Activated naive CD4-positive, alpha-beta T cell treated with anti-CD3 and anti-CD28 coated beads, Interleukin-2, amount 50 U/mL, for 72 hours (primary cell): ENCODE data around the gene PDE1A. TPM values are rescaled to one million over a fixed set of nuclear protein-coding genes. Genes with fewer than 3 reads are reported as not detected.

Source experiments
- ATAC-seq, 2 donors: fragments of 150-1000 bp; cut with Tn5 transposase; 2 replicates each; pipeline ENCODE4 v1.10.0; 2021; ENCODE audit warnings: mild to moderate bottlenecking in 2 of 2, moderate library complexity in 2 of 2
- DNase-seq, 2 donors: peaks; one replicate each; pipeline ENCODE4 v3.0.0; 2021 to 2022; ENCODE audit warnings: low spot score in 2 of 2
- H3K27ac Mint-ChIP-seq, 2 donors: one replicate each; pipeline ENCODE4 v1.8.0; 2022; ENCODE audit warnings: mild to moderate bottlenecking in 2 of 2, mixed read lengths in 2 of 2
- H3K36me3 Mint-ChIP-seq, 2 donors: one replicate each; pipeline ENCODE4 v1.8.0; 2022; ENCODE audit warnings: mixed read lengths in 2 of 2
- H3K9me3 Mint-ChIP-seq, 2 donors: one replicate each; pipeline ENCODE4 v1.8.0; 2022; ENCODE audit warnings: mixed read lengths in 2 of 2
- total RNA-seq, 2 donors: library from RNA; stranded (reverse); gene quantifications; one replicate each; pipeline ENCODE4 v1.2.3, GENCODE V29; 2022

PDE1A gene
- not detected for total RNA-seq

DNA sequence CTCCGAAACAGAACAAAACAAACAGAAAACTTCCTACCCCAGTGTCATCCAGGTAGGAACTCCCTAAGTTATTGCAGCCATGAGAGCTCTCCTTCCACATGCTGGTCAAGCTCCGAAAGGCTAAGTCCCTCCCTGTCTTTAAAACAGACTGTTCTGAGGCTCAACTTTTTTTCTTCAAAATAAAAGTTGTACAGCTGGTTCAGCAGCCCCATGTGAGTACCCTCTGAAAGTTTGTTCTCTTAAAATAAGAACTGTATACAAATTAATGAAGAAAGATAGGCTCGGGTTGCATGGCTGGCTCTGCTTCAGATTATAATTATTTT, at the start of gene PDE1A:
Gene PDE1A, minus strand, starts transcription at position 119 of the 323 bp plus-strand sequence.
- Mint-ChIP-seq H3K27ac (no peak within 1 kb of the TSS), H3K36me3 (no peaks in the 10 kb centered on the region), H3K9me3 (peaks cover 3 to 4% of the 10 kb centered on the region in 2 donors)
- DNase-seq (no peak), ATAC-seq (no peak)

GRCh38 chr2:182473635-182474034, 46.8 kb upstream of the PDE1A start:
- Mint-ChIP-seq H3K9me3 (peaks cover 8 to 11% of the 10 kb centered on the region in 2 donors), H3K27ac (no peak overlapping the region), H3K36me3 (no peaks in the 10 kb centered on the region)
- DNase-seq, result no peak
- no peak for ATAC-seq

DNA sequence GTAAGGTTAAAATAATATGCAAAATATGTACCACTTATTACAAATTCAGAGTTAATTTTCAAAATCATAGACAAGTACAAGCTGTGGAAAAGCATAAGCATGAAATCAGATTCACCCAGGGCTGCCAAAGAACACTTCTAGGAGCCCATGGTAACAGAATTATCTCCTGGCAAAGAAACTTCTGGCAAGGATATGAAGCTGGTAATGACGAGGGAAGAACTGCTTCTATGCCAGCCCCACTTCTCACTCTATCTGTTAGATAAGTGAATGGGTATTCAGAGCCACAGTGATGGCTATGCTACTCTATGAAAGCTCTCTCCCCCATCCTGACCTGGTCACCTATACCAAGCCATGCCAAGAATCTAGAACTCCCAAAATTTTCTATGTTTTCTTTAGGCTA, 36.9 kb upstream of the PDE1A start:
- Mint-ChIP-seq H3K27ac (no peak overlapping the region), H3K36me3 (no peaks in the 10 kb centered on the region), H3K9me3 (peaks cover 8 to 18% of the 10 kb centered on the region in 2 donors)
- ATAC-seq (no peak), DNase-seq (no peak)

DNA sequence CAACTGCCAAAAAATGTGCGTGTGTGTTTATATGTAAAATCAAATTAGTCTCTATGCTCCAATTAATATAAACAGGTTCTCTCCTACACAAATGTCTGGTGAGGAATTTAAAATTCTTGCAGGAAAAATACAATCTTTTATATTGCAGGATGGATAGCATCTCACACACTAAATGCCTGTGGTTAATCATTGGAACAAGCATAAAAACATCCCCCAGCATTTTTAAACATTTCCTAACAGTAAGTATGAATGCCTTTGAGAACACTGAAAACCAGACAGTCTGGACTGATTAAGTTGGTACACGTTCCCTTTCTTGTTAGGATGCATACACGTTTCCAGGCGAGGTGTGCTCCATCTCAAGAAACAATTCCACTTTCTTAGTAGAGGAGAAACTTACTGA, 29.9 kb upstream of the PDE1A start:
- DNase-seq, result no peak
- H3K9me3 Mint-ChIP-seq, result peaks cover 1 to 4% of the 10 kb centered on the region in 2 donors
- ATAC-seq, result no peak
- H3K36me3 Mint-ChIP-seq, result no peaks in the 10 kb centered on the region
- H3K27ac Mint-ChIP-seq, result no peak overlapping the region

DNA sequence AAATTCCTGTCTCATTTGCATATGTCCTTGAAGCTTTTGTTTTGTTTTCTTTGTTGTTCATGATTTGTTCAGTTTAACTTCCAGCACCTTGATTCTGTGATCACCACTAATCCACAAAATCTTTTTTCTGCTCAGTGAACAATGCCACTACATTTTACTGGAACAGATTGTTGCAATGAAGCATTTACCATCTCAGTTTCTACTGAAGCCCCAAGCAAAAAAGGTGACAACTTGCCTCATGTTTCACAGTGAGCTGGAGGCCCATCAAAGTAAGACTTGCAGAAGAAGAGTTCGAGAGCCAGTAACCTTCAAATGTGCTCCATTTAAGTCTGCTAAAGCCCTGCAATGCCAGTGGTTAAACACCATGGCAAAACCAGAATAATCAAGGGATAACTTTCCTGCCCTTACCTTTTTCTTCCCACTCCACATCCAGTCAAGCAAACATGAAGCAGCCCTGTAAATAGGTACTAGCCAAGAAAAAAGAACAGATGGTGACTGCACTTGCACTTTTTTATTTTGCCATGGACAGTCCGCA, 25.7 kb upstream of the PDE1A start:
- H3K9me3 Mint-ChIP-seq, result peaks cover 0 to 5% of the 10 kb centered on the region in 2 donors
- ATAC-seq (no peak), DNase-seq (no peak)
- no peak overlapping the region for H3K27ac Mint-ChIP-seq
- no peaks in the 10 kb centered on the region for H3K36me3 Mint-ChIP-seq

- Mint-ChIP-seq H3K9me3 (peaks cover 0 to 5% of the 10 kb centered on the region in 2 donors), H3K36me3 (no peaks in the 10 kb centered on the region)
Observed at GRCh38 chr2:182448371-182448770, 21.5 kb upstream of the PDE1A start.

GRCh38 chr2:182447863-182448262, 21.0 kb upstream of the PDE1A start:
- no peak for ATAC-seq

More at GRCh38 chr2:182448371-182448770, 21.5 kb upstream of the PDE1A start:
- DNase-seq (no peak), ATAC-seq (no peak)
- H3K27ac Mint-ChIP-seq, result no peak overlapping the region

DNA sequence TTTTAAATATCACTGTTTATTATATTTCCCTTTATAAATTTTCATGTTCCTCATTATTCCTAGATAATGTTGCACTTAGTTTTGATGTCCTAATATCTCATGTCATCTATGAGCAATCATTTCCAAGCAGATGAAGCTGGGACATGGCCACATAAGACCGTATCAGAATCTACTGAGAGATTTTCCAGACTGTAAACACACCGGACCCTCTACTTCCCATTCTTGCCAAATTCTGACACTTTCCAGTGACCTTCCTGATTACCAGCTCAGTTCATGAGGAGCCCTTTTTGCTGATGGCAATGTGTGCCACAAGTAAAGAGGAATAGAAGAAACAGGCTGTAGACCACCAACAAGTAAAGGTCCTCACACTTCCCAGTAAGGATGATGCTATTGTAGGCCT, 20.3 kb upstream of the PDE1A start:
- Mint-ChIP-seq H3K9me3 (peaks cover 0 to 5% of the 10 kb centered on the region in 2 donors), H3K36me3 (no peaks in the 10 kb centered on the region), H3K27ac (no peak overlapping the region)
- ATAC-seq, result no peak
- DNase-seq, result no peak

More at GRCh38 chr2:182447863-182448262, 21.0 kb upstream of the PDE1A start:
- Mint-ChIP-seq H3K27ac (no peak overlapping the region), H3K36me3 (no peaks in the 10 kb centered on the region), H3K9me3 (peaks cover 0 to 5% of the 10 kb centered on the region in 2 donors)
- no peak for DNase-seq

DNA sequence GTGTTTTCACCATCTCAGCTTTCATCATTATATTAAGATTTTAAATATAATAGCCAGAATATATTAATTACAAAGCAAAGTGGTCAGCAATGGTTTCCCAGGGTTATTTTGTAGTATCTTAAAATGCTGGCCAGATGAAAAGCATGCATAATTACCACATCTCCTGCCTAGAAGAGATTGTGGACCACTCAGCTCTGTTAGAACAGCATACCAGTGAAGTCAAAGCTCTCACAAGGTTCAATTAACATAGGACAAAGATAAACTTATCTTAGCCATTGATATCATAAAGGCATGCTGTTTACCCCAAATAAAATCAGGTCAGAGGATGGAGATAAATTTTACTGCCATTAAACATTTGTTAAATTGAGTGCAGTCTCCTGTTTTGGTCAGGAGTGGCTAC, 19.3 kb upstream of the PDE1A start:
- Mint-ChIP-seq H3K36me3 (no peaks in the 10 kb centered on the region), H3K27ac (no peak overlapping the region)
- ATAC-seq, result no peak

DNA sequence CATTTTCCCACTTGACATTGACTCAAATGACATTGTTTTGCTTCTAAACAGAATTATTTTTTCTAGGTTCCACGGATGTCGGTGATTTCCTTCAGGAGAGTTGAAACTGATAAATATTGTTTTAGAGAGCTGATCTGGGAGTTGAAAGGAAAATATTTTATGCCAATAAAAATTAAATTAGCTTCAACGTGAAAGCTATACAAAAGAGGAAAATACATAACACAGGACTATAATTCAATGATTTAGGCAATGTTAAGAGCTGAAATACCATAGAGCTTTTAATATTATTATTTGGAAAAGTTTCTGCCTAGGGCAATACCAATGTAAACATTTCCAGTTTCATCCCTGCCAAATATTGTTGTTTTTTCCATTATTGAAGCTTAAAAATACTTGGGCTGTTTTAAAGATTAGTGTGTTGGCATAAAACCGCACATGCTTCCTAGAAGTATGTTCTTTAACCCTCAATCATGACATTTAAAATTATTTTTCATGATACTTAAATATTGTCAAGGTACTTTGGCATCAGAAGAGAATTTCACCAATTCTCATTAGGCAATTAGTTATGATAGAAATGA, 18.6 kb upstream of the PDE1A start:
- Mint-ChIP-seq H3K9me3 (no peaks in the 10 kb centered on the region), H3K27ac (no peak overlapping the region), H3K36me3 (no peaks in the 10 kb centered on the region)
- DNase-seq, result no peak
- no peak for ATAC-seq

More for the DNA sequence above, 19.3 kb upstream of the PDE1A start:
- DNase-seq, result no peak
- no peaks in the 10 kb centered on the region for H3K9me3 Mint-ChIP-seq

- Mint-ChIP-seq H3K36me3 (no peaks in the 10 kb centered on the region), H3K27ac (no peak overlapping the region), H3K9me3 (no peaks in the 10 kb centered on the region)
- no peak for DNase-seq
- no peak for ATAC-seq
Observed at GRCh38 chr2:182444806-182445205, 18.0 kb upstream of the PDE1A start.

- H3K27ac Mint-ChIP-seq, result no peak overlapping the region
- no peak for ATAC-seq
- DNase-seq, result no peak
- H3K9me3 Mint-ChIP-seq, result no peaks in the 10 kb centered on the region
- no peaks in the 10 kb centered on the region for H3K36me3 Mint-ChIP-seq
Observed at GRCh38 chr2:182444170-182444569, 17.3 kb upstream of the PDE1A start.

- H3K27ac Mint-ChIP-seq, result no peak overlapping the region
- H3K36me3 Mint-ChIP-seq, result no peaks in the 10 kb centered on the region
- ATAC-seq (no peak), DNase-seq (no peak)
- peaks cover 3 to 5% of the 10 kb centered on the region in 2 donors for H3K9me3 Mint-ChIP-seq
Observed at GRCh38 chr2:182436252-182436651, 9.4 kb upstream of the PDE1A start.

- DNase-seq (no peak), ATAC-seq (no peak)
- no peak overlapping the region for H3K27ac Mint-ChIP-seq
- no peaks in the 10 kb centered on the region for H3K36me3 Mint-ChIP-seq
- H3K9me3 Mint-ChIP-seq, result peaks cover 6 to 9% of the 10 kb centered on the region in 2 donors
Observed at GRCh38 chr2:182435754-182436153, 8.9 kb upstream of the PDE1A start.

DNA sequence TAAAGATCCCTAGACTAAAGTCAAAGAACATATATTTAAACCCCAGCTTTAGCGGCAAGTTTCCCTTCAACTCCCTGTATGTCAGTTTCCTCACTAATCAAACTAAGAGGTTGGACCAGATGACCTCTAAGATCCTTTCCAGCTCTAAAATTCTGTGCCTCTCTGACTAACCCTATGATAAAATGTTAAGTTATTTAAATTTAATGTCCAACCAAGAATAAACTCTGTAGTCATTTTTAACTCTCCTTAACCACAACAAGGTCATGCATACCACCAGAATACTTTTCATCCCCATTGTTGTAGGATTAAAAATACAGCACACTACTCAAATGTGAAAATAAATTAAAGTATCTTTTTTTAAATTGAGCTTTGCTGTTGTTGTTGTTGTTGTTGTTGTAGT, 5.2 kb upstream of the PDE1A start:
- DNase-seq (no peak), ATAC-seq (no peak)
- H3K9me3 Mint-ChIP-seq, result peaks cover 6 to 9% of the 10 kb centered on the region in 2 donors
- H3K36me3 Mint-ChIP-seq, result no peaks in the 10 kb centered on the region
- H3K27ac Mint-ChIP-seq, result no peak overlapping the region

GRCh38 chr2:182428476-182428875, 1.6 kb upstream of the PDE1A start:
- DNase-seq, result no peak
- no peaks in the 10 kb centered on the region for H3K36me3 Mint-ChIP-seq
- H3K27ac Mint-ChIP-seq, result no peak overlapping the region
- ATAC-seq, result no peak
- H3K9me3 Mint-ChIP-seq, result peaks cover 3 to 4% of the 10 kb centered on the region in 2 donors

DNA sequence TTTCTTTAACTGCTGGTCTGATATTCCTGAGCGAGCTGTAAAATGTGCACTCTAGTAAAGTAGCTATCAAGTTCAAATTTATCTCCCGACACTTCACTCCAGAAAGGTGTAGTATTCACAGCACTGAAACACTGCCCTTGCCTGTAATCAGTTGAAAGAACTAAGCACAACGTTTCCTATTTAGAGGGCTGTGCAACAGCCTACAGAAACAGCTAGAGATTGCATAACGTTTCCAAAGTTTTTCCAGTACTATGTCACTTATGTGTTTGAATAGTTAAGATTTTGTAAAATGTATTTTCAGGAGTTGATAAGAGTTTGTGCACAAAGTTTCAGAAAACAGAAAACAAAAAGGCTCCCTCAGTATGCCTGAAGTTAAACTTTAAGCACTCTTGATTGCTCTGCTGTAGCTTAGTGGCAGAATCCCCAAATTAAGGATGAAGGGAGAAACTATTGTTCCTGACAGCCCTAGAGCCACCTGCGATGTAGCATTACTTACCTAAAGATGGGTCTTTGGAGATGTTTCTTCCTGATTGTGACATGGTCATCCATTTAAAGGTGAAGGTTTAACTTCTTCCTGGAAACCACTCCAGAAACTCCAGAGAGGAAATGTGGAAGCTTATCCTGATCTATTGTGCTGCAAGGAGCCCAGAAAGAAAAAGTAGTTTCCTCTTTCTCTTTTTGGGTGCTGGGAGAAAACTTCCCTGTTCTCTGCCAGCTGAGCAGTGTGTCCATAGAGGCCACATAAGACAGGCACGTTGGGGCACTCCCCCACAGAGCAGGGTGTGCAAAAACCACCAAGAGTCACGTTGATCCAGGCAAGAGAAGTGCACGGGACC, 536 bp downstream of the PDE1A start:
- Mint-ChIP-seq H3K36me3 (no peaks in the 10 kb centered on the region), H3K9me3 (peaks cover 3 to 4% of the 10 kb centered on the region in 2 donors), H3K27ac (no peak overlapping the region)
- DNase-seq, result no peak
- ATAC-seq, result no peak

DNA sequence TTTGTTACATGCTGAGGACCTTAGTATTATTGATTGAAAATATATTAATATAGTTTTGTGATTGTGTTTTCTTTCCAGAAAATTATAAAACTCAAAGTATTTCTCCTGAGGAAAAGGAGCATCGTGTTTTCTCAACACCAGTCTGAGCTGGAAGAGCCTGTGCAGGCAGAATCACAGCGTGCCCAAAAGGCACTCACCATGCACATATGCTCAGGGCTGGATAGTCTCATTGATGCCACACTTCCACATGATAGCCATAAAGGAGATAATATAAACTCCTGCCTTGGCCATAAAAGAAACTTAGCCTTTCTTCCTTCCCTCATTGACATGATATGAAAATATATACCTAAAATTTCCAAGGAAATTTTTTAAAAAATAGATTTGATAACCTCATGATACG, 4.0 kb downstream of the PDE1A start:
- Mint-ChIP-seq H3K9me3 (no peaks in the 10 kb centered on the region), H3K36me3 (no peaks in the 10 kb centered on the region), H3K27ac (no peak overlapping the region)
- no peak for DNase-seq
- no peak for ATAC-seq
